Stimulated activated CD8-positive, alpha-beta memory T cell treated with anti-CD3 and anti-CD28 coated beads, Interleukin-15, amount 100 ng/mL, for 48 hours (primary cell): ENCODE results near the gene ADM2.
"Not testable (repeated sequence)": the region's sequence is repeated elsewhere in the genome, so short reads cannot be mapped to it uniquely, and the experiment has no call there.

Source experiments
- DNase-seq, 2 donors: peaks; one replicate each; pipeline ENCODE4 v3.0.0-alpha.2; 2020; ENCODE audit warnings: low read depth in 2 of 2

The ADM2 gene, protein sequence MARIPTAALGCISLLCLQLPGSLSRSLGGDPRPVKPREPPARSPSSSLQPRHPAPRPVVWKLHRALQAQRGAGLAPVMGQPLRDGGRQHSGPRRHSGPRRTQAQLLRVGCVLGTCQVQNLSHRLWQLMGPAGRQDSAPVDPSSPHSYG

GRCh38 chr22:50481440-50482106, at the start of gene ADM2:
ADM2 (plus strand) TSS chr22:50481543; CDS start chr22:50481848, 305 bp downstream.
- DNase-seq = peak; percentile 38 to 50

DNA sequence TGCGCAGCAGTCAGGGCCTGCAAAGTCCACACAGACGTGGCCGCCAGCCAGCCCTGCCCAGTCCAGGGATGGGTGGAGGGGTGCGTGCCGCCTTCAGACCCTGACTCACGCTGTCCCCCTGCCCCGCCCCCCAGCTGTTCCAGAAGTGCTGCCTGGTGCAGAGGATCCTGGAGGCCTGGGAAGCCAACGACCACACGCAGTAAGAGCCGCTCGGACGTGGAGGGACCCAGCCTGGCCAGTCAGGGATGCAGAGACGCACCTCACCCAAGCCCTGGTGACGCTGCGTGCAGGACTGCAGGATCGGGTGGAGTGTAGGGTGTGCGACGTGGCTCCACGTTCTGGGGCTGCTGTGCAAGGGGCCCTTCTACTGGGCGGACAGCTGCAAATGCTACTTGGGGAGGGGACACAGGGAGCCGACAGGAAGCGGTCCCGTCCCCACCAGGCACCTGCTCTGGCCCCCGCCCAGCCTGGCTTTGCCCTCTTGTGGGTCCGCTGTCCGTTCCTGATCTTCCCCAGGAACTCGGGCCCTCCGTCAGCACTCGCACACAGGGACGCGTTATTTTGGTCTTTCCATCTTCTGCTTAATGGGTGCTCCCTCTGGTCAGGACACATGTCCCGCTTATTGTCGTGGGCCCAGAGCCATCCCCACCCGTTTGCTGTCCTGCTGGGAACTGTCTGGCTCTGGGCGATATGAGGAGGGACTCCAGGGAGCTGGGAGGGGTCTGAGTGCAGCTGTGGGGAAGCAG, 49.0 kb upstream of the ADM2 start:
- no peak for DNase-seq

- DNase-seq = not testable (repeated sequence)
These were observed 48.3 kb upstream of the ADM2 start for GRCh38 chr22:50432877-50433510.

DNA sequence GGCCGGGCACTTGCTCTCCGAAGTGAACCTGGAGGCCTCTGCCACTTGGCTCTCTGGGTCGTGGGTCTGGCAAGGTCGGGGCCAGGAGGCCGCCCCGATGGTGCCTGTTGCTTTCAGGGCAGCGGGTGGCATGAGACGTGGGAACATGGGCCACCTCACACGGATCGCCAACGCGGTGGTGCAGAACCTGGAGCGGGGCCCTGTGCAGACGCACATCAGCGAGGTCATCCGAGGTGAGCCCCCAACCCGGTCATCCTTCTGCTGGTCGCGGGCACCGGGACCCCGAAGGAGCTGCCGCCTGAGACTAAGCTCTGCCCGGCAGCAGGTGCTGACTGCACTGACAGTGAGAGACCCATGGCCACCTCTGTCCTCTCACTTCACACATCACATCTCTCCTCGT, 46.5 kb upstream of the ADM2 start:
- no peak for DNase-seq

DNA sequence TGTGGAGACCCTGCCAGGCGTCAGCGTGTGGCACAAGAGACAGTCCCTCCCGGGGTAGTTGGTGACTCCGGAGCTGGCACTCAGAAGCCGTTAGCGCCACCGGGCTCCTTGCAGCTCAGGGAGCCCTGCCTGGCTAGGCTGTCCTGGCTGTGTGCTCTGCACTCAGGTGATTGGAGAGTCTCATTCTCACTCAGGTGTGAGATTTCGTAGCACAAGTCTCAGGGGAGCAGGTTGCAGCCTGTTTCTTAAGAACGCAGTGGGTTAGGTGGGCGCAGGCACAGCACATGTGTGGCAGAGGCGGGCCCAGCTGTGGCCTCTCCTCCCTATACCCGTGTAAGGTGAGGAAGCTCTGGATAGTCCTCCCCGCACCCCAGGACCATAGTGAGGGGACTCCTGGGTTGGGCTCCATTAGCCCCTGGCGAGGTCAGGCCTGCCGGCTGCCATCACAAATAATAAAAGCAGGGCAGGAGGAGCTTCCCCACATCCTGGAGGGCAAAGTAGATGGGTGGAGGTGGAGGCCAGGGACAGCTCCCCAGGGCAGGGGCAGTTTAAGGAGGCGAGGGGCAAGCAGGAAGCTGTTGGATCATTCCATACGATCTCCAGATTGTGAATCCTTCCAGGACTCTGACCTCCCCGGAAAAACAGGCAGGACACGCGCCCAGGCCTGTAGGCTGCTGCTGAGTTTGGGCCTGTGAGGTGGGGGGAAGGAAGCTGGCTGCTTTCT, 45.9 kb upstream of the ADM2 start:
- no peak for DNase-seq

GRCh38 chr22:50436015-50436830, 45.1 kb upstream of the ADM2 start:
- DNase-seq = no peak

- no peak for DNase-seq
These were observed 44.5 kb upstream of the ADM2 start for GRCh38 chr22:50436841-50437341.

GRCh38 chr22:50437511-50438304, 43.6 kb upstream of the ADM2 start:
- no peak for DNase-seq

GRCh38 chr22:50438305-50439275, 42.8 kb upstream of the ADM2 start:
- DNase-seq = no peak

- no peak for DNase-seq
These were observed 42.0 kb upstream of the ADM2 start for GRCh38 chr22:50439314-50439870.

GRCh38 chr22:50439871-50440331, 41.4 kb upstream of the ADM2 start:
- DNase-seq = no peak

GRCh38 chr22:50440544-50441249, 40.6 kb upstream of the ADM2 start:
- no peak for DNase-seq

- no peak for DNase-seq
These were observed 39.8 kb upstream of the ADM2 start for GRCh38 chr22:50441428-50441993.

DNA sequence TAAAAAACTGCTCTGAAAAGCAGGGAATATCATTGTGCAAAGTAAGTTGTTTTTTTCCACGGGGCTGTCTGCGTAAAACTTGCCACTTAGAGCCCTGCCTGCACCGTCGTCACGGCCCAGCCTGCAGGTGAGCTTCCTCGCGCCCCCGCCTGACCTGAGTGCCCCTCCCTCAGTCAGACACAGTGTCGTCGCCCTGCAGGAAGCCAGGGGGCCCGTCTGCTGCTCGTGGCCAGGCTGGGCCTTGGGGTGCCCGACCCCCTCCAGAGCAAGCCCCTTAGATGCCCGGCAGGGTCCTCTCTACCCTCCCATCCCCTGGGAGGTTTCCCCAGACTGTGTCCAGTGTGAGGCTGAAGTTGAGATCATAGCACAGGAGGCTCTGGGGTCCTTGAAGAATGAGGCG, 38.1 kb upstream of the ADM2 start:
- no peak for DNase-seq

DNA sequence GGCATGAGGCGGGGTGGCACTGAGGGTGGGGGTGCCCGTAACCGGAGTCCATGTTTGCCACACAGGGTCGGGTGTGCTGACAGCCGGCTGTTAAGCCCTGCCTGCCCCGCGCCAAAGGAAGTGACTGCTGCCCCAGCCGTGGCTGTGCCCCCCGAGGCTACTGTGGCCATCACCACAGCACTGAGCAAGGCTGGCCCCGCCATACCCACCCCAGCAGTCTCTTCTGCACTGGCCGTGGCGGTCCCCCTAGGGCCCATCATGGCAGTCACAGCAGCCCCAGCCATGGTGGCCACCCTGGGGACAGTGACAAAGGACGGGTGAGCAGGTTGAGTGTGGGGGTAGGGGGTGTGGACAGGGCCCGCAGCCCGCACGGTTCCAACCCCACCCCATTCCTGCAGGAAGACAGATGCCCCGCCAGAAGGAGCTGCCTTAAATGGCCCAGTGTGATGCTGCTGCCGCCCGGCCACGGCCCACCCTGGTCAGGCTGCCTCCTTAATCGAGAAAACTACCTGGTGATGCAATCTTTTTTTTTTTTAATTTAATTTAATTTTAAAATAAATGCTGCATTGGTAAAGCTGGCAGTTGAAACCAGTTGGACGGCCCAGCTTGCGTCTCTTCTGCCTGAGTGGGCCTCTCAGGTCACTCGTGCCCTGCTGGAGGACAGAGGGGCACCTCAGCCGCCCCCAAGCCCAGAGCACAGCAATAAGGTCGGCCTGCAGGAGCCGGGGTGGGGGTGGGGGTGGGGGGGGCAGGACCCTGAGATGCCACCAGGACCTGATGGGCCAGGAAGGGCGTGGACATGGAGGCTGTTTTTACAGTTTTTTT, 37.3 kb upstream of the ADM2 start:
- no peak for DNase-seq

DNA sequence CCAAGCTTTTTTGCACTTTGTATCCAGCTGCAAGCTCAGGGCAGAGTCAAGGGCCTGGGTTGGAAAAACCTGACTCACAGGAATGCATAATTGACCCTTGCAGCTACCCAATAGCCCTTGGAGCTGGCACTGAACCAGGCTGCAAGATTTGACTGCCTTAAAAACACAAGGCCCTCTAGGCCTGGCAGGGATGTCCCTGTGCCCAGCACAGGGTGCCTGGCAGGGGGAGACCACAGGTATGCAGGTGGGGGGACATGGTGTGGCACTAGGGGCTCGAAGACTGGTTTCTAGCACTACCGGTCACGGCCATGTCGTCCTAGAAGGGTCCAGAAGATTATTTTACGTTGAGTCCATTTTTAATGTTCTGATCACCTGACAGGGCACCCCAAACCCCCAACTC, 36.7 kb upstream of the ADM2 start:
- no peak for DNase-seq
